Mesenteric fat pad (tissue), 1 donor: ENCODE measurements around the gene ARF3. TPM values are rescaled to one million over a fixed set of nuclear protein-coding genes. Genes with fewer than 3 reads are reported as not detected.

Source experiments
- total RNA-seq: library from RNA; stranded (reverse); fragmentation: NEBNext Ultra II Directional; extraction: Animal tissue kit (Norgen Biotek cat#: 25700); gene quantifications from one replicate; pipeline ENCODE4 v1.2.1, GENCODE V29; 2021
- donor health status: DM: yes; HTN: yes; CAD: no.

ARF3 gene
- total RNA-seq, 1 donor from 2014 or later: 149 TPM

Other genes with a start within 250 kb of the ARF3 start
- gene CCNT1, start 240.8 kb downstream of the ARF3 start, total RNA-seq: 28.9 TPM
- gene ADCY6, start 168.4 kb downstream of the ARF3 start, total RNA-seq: 58.5 TPM
- 13.2 TPM for gene CACNB3, start 139.0 kb downstream of the ARF3 start, total RNA-seq
- gene DDX23, start 105.3 kb downstream of the ARF3 start, total RNA-seq: 45.1 TPM
- 4.7 TPM for gene RND1, start 91.6 kb downstream of the ARF3 start, total RNA-seq
- 34.2 TPM for gene FKBP11, start 32.0 kb downstream of the ARF3 start, total RNA-seq
- 0.48 TPM for gene WNT10B, start 14.2 kb upstream of the ARF3 start, total RNA-seq
- gene WNT1, start 20.8 kb upstream of the ARF3 start, total RNA-seq: not detected
- 0.10 TPM for gene DDN, start 41.9 kb upstream of the ARF3 start, total RNA-seq
- gene PRKAG1, start 61.3 kb upstream of the ARF3 start, total RNA-seq: 61.7 TPM
- 79.7 TPM for gene KMT2D, start 103.3 kb upstream of the ARF3 start, total RNA-seq
- gene RHEBL1, start 112.5 kb upstream of the ARF3 start, total RNA-seq: 0.42 TPM
- 1.5 TPM for gene DHH, start 137.3 kb upstream of the ARF3 start, total RNA-seq
- gene LMBR1L, start 153.4 kb upstream of the ARF3 start, total RNA-seq: 46.1 TPM
- gene TUBA1B, start 173.9 kb upstream of the ARF3 start, total RNA-seq: 737 TPM
- gene TUBA1A, start 231.6 kb upstream of the ARF3 start, total RNA-seq: 121 TPM